Type B pancreatic cell (in vitro differentiated cells): ENCODE data around the gene TNP1. TPM values are rescaled to one million over a fixed set of nuclear protein-coding genes. Genes with fewer than 3 reads are reported as not detected.

Experiments used
- DNase-seq: peaks from one replicate; pipeline ENCODE4 v3.0.0; 2021; ENCODE audit warnings: mixed read lengths; ENCODE audit not compliant: unreplicated experiment; ENCODE audit errors: extremely low spot score
- H3K27ac Mint-ChIP-seq: 2 replicates; pipeline ENCODE4 v1.8.0; 2021; ENCODE audit warnings: mild to moderate bottlenecking, mixed read lengths
- H3K27me3 Mint-ChIP-seq: 2 replicates; pipeline ENCODE4 v1.8.0; 2021; ENCODE audit warnings: mixed read lengths
- H3K36me3 Mint-ChIP-seq: 2 replicates; pipeline ENCODE4 v1.8.0; 2021; ENCODE audit warnings: mixed read lengths
- H3K4me1 Mint-ChIP-seq: one replicate; pipeline ENCODE4 v1.8.0; 2021; ENCODE audit warnings: mixed read lengths; ENCODE audit not compliant: unreplicated experiment
- H3K4me3 Mint-ChIP-seq: 2 replicates; pipeline ENCODE4 v1.8.0; 2021; ENCODE audit warnings: mild to moderate bottlenecking, mixed read lengths
- H3K9me3 Mint-ChIP-seq: 2 replicates; pipeline ENCODE4 v1.8.0; 2021; ENCODE audit warnings: mixed read lengths
- long read RNA-seq: library from polyadenylated mRNA; unstranded; transcript quantifications from one replicate; pipeline ENCODE4 v2.0.0, GENCODE V29; 2020
- total RNA-seq: library from RNA; stranded (reverse); gene quantifications from 2 replicates; pipeline ENCODE4 v1.2.1, GENCODE V29; 2021; ENCODE audit warnings: low replicate concordance
- TF ChIP-seq, protein P1 (sequence below): fragments of 200-600 bp; sonication (generic); conservative IDR thresholded peaks from 2 replicates; pipeline ENCODE4 v1.5.0; 2021; ENCODE audit warnings: antibody characterized with exemption, mild to moderate bottlenecking

TNP1 gene
- not detected in 2 replicates for total RNA-seq
- long read RNA-seq: 0 reads

DNA sequence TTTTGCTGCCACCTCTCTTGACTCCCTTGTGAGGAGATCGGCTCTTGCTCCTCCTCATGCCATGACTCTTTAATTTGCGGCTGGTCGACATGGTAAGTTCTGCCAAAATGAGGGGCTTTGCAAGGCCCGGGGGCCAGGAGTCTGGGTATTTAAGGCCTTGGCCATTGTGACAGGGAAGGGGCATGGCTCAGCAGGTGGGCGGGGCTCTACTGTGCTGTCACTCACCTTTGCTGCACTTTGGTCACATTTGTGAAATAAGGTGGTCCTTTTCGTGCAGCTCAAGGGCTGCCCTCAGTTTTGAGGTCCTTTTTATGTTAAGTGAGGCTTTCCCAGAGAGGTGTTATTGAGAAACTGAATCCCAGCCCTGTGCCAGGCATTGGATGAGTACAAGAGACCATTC lies at the start of gene TNP1:
Gene TNP1, minus strand, starts transcription at position 121 of the 400 bp plus-strand sequence. Its CDS starts 30 bp downstream, at position 91.
- peaks cover 4% of the 10 kb centered on the region for H3K36me3 Mint-ChIP-seq
- no peak for DNase-seq
- peaks cover 3% of the 10 kb centered on the region for H3K9me3 Mint-ChIP-seq
- H3K27ac Mint-ChIP-seq: no peak within 1 kb of the TSS
- H3K4me1 Mint-ChIP-seq: peaks cover 21% of the 10 kb centered on the region
- TF ChIP-seq, protein P1, sequence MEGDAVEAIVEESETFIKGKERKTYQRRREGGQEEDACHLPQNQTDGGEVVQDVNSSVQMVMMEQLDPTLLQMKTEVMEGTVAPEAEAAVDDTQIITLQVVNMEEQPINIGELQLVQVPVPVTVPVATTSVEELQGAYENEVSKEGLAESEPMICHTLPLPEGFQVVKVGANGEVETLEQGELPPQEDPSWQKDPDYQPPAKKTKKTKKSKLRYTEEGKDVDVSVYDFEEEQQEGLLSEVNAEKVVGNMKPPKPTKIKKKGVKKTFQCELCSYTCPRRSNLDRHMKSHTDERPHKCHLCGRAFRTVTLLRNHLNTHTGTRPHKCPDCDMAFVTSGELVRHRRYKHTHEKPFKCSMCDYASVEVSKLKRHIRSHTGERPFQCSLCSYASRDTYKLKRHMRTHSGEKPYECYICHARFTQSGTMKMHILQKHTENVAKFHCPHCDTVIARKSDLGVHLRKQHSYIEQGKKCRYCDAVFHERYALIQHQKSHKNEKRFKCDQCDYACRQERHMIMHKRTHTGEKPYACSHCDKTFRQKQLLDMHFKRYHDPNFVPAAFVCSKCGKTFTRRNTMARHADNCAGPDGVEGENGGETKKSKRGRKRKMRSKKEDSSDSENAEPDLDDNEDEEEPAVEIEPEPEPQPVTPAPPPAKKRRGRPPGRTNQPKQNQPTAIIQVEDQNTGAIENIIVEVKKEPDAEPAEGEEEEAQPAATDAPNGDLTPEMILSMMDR: no peak
- peaks cover 8% of the 10 kb centered on the region for H3K27me3 Mint-ChIP-seq
- no peak within 1 kb of the TSS for H3K4me3 Mint-ChIP-seq

GRCh38 chr2:216908300-216908699 lies 48.4 kb upstream of the TNP1 start:
- DNase-seq: no peak
- Mint-ChIP-seq H3K36me3 (no peaks in the 10 kb centered on the region), H3K9me3 (no peaks in the 10 kb centered on the region), H3K27ac (no peak overlapping the region), H3K4me1 (peaks cover 19% of the 10 kb centered on the region), H3K27me3 (no peaks in the 10 kb centered on the region), H3K4me3 (no peak overlapping the region)
- TF ChIP-seq, protein P1: no peak

DNA sequence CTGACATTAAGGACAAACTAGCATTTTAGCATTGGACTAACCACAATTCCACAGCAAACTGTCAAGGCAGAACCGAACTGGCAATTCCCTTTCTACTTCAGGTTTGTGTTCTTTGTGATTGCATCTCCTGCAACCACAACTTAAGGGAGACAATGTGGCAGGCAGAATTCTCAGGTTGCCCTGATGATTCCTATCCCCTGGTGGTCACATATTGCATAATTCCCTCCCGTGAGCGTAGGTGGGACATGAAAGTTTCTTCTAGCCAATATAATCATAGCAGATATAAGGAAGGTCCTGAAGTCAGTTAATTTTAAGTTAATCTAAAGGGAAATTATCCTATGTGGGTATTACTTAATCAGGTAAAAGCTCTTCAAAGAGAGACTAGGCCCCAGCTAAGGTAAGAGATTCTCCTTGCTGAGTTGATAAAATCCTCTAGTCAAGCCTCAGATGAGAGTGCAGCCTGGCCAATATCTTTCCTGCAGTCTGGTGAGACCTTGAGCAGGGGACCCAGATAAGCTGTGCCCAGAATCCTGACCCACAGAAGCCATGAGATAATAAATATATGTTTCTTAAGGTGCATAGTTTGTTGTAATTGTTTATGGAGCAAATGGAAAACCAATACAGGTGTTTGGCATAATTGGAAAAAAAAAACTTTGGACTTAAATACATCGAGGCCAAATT lies 45.9 kb upstream of the TNP1 start:
- H3K9me3 Mint-ChIP-seq: peaks cover 8% of the 10 kb centered on the region
- TF ChIP-seq, protein P1: peak; percentile 60
- no peak overlapping the region for H3K4me3 Mint-ChIP-seq
- DNase-seq: no peak
- no peak overlapping the region for H3K27ac Mint-ChIP-seq
- H3K36me3 Mint-ChIP-seq: no peaks in the 10 kb centered on the region
- H3K27me3 Mint-ChIP-seq: no peaks in the 10 kb centered on the region
- peaks cover 15% of the 10 kb centered on the region for H3K4me1 Mint-ChIP-seq

DNA sequence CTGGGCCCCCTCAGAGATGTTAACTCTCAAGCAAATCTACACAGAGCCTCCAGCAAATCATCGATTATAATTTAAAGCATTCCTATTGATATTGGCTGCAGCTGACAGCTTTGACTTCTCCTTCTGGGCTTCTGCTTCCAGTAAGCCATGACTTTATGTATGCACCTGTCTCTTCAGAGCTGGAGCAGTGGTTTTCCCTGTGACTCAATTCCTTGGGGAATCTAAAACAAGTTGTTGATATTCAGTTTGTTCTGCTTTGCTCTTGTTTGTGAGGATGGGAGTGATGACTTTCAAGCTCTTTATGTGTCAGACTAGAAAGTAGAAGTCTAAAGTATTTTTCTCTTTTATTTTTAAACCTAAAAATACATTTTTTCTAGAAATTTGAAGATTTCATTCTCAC lies 45.1 kb upstream of the TNP1 start:
- DNase-seq: no peak
- Mint-ChIP-seq H3K36me3 (no peaks in the 10 kb centered on the region), H3K27me3 (no peaks in the 10 kb centered on the region), H3K4me3 (no peak overlapping the region), H3K27ac (no peak overlapping the region), H3K9me3 (peaks cover 14% of the 10 kb centered on the region), H3K4me1 (peaks cover 11% of the 10 kb centered on the region)
- TF ChIP-seq, protein P1: no peak

- TF ChIP-seq, protein P1: no peak
- Mint-ChIP-seq H3K4me3 (no peak overlapping the region), H3K36me3 (no peaks in the 10 kb centered on the region), H3K27me3 (no peaks in the 10 kb centered on the region), H3K9me3 (peaks cover 14% of the 10 kb centered on the region), H3K4me1 (peaks cover 11% of the 10 kb centered on the region), H3K27ac (no peak overlapping the region)
- DNase-seq: no peak
Measured at GRCh38 chr2:216904554-216904953, 44.7 kb upstream of the TNP1 start.
